Measurements from ENCODE around the gene HCST. TPM values are rescaled to one million over a fixed set of nuclear protein-coding genes. Genes with fewer than 3 reads are reported as not detected.

The HCST gene
- total RNA-seq, 2 experiments from 2014 or later: 117 to 137 TPM

GRCh38 chr19:35946203-35946602 is 43.9 kb downstream of the HCST start:
- DNase-seq: no peak
- ChIA-PET POLR2A (no interaction called here), CTCF (interaction anchor here (1.0 to 1.2 kb wide), 3 partner anchors 14 to 59 kb away, joined by 3 read pairs; no protein-coding TSS in a partner anchor)
- no peak overlapping the region for H3K4me3 Mint-ChIP-seq
- H3K27ac Mint-ChIP-seq: no peak overlapping the region
- H3K4me1 Mint-ChIP-seq: peaks cover 22% of the 10 kb centered on the region
- no peaks in the 10 kb centered on the region for H3K27me3 Mint-ChIP-seq
- no peaks in the 10 kb centered on the region for H3K9me3 Mint-ChIP-seq
- H3K36me3 Mint-ChIP-seq (ENCODE audit: low read depth): no peaks in the 10 kb centered on the region

- H3K27me3 Mint-ChIP-seq: no peaks in the 10 kb centered on the region
- DNase-seq: no peak
- POLR2A ChIA-PET: no interaction called here
- peaks cover 44% of the 10 kb centered on the region for H3K4me1 Mint-ChIP-seq
- H3K4me3 Mint-ChIP-seq: no peak overlapping the region
- peaks cover 2% of the 10 kb centered on the region for H3K36me3 Mint-ChIP-seq (ENCODE audit: low read depth)
- H3K9me3 Mint-ChIP-seq: no peaks in the 10 kb centered on the region
- H3K27ac Mint-ChIP-seq: no peak overlapping the region
- CTCF ChIA-PET: interaction anchor here (0.6 kb wide), 1 partner anchor 217 kb away, joined by 3 read pairs; no protein-coding TSS in a partner anchor
These were observed 46.8 kb downstream of the HCST start for GRCh38 chr19:35949131-35949530.

Other genes with a start within 250 kb of the HCST start
- gene UPK1A, start 236.0 kb upstream of the HCST start, total RNA-seq: under 1 TPM; 0.37 TPM
- 10 to 100 TPM; 15.4 to 17.3 TPM for gene ZBTB32, start 198.0 kb upstream of the HCST start, total RNA-seq
- 10 to 100 TPM; 65.1 to 67.2 TPM for gene KMT2B, start 184.5 kb upstream of the HCST start, total RNA-seq
- gene IGFLR1, start 160.1 kb upstream of the HCST start, total RNA-seq: 10 to 100 TPM; 53.7 to 54.6 TPM
- 10 to 100 TPM; 35.0 to 38.1 TPM for gene U2AF1L4, start 157.1 kb upstream of the HCST start, total RNA-seq
- gene PSENEN, start 156.9 kb upstream of the HCST start, total RNA-seq: 10 to 100 TPM; 41.7 to 46.3 TPM
- gene LIN37, start 154.0 kb upstream of the HCST start, total RNA-seq: 10 to 100 TPM; 13.7 to 15.9 TPM
- gene HSPB6, start 145.5 kb upstream of the HCST start, total RNA-seq: under 1 TPM; 0.29 to 0.69 TPM
- 10 to 100 TPM; 53.7 to 59.1 TPM for gene PROSER3, start 144.4 kb upstream of the HCST start, total RNA-seq
- gene ARHGAP33, start 127.0 kb upstream of the HCST start, total RNA-seq: 100 to 1,000 TPM in 1 of 2 experiments, 10 to 100 TPM in 1; 91.3 to 101 TPM
- gene PRODH2, start 89.7 kb upstream of the HCST start, total RNA-seq: not detected
- not detected for gene NPHS1, start 50.0 kb upstream of the HCST start, total RNA-seq
- gene KIRREL2, start 45.6 kb upstream of the HCST start, total RNA-seq: under 1 TPM; 0.19 to 0.25 TPM
- gene APLP1, start 34.0 kb upstream of the HCST start, total RNA-seq: under 1 TPM; 0.42 to 0.79 TPM
- 10 to 100 TPM; 36.9 to 47.5 TPM for gene NFKBID, start 2.0 kb upstream of the HCST start, total RNA-seq
- gene TYROBP, start 5.8 kb downstream of the HCST start, total RNA-seq: not detected
- gene LRFN3, start 33.8 kb downstream of the HCST start, total RNA-seq: 10 to 100 TPM; 12.3 to 13.5 TPM
- 10 to 100 TPM; 15.6 to 16.8 TPM for gene SDHAF1, start 92.7 kb downstream of the HCST start, total RNA-seq
- gene SYNE4, start 106.3 kb downstream of the HCST start, total RNA-seq: 1 to 10 TPM; 1.8 to 2.4 TPM
- 10 to 100 TPM; 38.2 to 43.0 TPM for gene ALKBH6, start 111.7 kb downstream of the HCST start, total RNA-seq
- gene CLIP3, start 130.3 kb downstream of the HCST start, total RNA-seq: 1 to 10 TPM in 1 of 2 experiments, under 1 TPM in 1; 0.75 to 1.4 TPM
- 1 to 10 TPM; 6.1 to 7.0 TPM for gene THAP8, start 151.8 kb downstream of the HCST start, total RNA-seq
- gene WDR62, start 152.4 kb downstream of the HCST start, total RNA-seq: 10 to 100 TPM; 33.4 to 37.1 TPM
- gene OVOL3, start 208.6 kb downstream of the HCST start, total RNA-seq: not detected
- gene POLR2I, start 212.3 kb downstream of the HCST start, total RNA-seq: 10 to 100 TPM; 51.2 to 56.4 TPM
- gene TBCB, start 212.9 kb downstream of the HCST start, total RNA-seq: 100 to 1,000 TPM; 195 to 197 TPM
- 100 to 1,000 TPM; 449 to 519 TPM for gene CAPNS1, start 237.5 kb downstream of the HCST start, total RNA-seq
- not detected for gene COX7A1, start 249.9 kb downstream of the HCST start, total RNA-seq

All from activated CD4-positive, alpha-beta T cell treated with anti-CD3 and anti-CD28 coated beads, Interleukin-2, amount 10 ng/mL, durations not matched to agents 7 days and 5 days (primary cell).